Stimulated activated CD4-positive, alpha-beta T cell treated with anti-CD3 and anti-CD28 coated beads, Interleukin-1b, Interleukin-23, amount 100 ng/mL, for 4 hours (primary cell): ENCODE measurements around the gene KANSL1L.

Experiments used
- DNase-seq, 2 donors: peaks; one replicate each; pipeline ENCODE4 v3.0.0-alpha.2; 2020; ENCODE audit warnings: low read depth in 2 of 2

KANSL1L gene

DNA sequence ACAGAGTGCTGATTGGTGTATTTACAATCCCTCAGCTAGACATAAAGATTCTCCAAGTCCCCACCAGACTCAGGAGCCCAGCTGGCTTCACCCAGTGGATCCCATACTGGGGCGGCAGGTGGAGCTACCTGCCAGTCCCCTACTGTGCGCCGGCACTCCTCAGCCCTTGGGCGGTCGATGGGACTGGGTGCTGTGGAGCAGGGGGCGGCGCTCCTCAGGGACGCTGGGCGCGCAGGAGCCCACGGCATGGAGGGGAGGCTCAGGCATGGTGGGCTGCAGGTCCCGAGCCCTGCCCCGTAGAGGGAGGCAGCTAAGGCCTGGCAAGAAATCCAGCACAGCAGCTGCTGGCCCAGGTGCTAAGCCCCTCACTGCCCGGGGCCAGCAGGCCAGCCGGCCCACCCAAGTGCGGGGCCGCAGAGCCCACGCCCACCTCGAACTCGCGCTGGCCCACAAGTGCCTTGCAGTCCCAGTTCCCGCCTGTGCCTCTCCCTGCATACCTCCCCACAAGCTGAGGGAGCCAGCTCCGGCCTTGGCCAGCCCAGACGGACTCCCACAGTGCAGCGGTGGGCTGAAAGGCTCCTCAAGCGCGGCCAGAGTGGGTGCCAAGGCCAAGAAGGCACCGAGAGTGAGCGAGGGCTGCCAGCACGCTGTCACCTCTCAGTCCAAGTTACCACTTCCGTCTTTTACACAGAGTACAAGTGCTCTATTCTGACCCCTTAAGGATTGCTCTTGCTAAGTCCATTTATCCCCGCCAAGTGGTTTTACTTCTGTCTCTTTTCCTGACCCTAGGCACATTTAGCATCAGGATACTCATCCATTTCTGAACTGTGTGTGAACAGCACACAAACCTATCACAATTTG is 170.5 kb downstream of the KANSL1L start:
- no peak for DNase-seq

DNA sequence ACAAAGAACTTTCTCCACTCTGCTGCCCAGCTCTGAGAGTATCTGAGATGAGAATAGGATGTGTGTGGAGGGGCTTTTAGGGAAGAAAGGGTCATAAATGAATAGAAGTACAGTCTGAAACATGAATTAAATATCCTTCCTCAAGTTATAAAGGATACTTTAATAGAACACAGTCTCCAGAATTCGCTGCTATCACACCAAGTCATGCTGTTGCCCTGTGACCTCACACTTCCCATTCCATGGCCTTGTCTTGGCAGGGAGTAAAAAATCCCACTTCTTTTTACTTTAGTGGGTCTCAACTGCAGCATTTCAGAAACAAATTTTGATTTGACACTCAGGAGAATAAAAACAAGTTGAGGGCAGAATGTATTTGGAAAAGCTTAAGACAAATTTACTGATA is 172.6 kb downstream of the KANSL1L start:
- no peak for DNase-seq

DNA sequence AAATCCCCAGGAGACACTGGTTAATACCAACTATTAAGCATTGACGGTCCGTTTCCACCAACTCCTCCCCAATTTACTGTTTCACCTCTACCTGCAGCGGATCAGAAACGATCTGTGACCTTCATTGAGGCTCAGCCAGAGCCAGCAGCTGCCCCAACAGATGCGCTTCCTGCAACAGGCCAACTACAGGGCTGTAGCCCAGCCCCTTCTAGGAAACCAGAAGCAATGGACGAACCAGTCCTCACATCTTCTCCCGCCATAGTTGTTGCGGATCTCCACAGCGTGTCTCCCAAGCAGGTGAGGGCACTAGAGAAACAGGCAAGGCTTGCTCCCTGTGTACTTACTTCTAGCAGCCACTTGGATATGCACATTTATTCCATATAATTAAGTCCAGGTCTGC is 177.2 kb downstream of the KANSL1L start:
- DNase-seq = no peak

DNA sequence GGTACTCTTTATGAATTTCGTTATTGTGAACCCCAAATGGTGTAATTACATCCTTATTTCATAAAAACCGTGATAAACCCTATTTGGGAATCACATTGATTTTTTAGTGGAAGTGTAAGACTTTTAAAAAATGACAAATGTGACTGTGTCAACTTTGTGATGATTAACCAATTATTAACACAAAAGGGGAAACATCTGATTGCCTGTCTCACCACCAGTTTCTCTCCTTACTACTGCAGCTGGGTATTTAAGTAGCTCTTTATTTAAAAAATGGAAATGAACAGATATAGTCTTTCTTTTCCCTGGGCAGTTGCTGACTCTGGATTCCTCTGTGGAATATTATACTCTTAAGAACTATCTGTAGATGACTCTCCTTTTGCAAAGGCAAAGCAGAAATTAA is 180.4 kb downstream of the KANSL1L start:
- DNase-seq = no peak

DNA sequence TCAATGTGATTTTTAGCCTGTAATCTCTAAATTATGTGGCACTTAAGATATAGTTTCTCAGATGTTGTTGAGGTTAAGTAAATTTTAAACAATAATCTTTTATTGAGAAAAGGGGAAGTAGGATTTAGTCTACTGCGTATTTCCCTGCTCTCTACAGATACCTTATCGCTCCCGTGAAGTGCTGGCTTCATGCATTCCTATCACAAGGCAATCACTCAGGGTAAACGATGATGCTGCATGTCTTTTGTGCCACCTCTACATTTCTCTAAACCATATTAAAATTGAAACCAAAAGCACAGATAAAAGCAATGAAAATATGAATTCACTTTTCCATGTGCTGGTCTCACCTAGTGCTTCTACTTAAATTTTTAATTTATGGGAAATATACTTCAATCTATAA is 183.2 kb downstream of the KANSL1L start:
- no peak for DNase-seq

GRCh38 chr2:209986415-209986814 is 184.8 kb downstream of the KANSL1L start:
- DNase-seq = no peak

GRCh38 chr2:209985874-209986273 is 185.3 kb downstream of the KANSL1L start:
- no peak for DNase-seq

GRCh38 chr2:209984291-209984690 is 186.9 kb downstream of the KANSL1L start:
- no peak for DNase-seq

- no peak for DNase-seq
Observed at GRCh38 chr2:209977386-209978239, 193.6 kb downstream of the KANSL1L start.

GRCh38 chr2:209976698-209977385 is 194.4 kb downstream of the KANSL1L start:
- DNase-seq = no peak

GRCh38 chr2:209974576-209974975 is 196.6 kb downstream of the KANSL1L start:
- DNase-seq = no peak

GRCh38 chr2:209973328-209973727 is 197.9 kb downstream of the KANSL1L start:
- DNase-seq = no peak
